Measurements from ENCODE around the gene GET3.

Gene GET3

DNA sequence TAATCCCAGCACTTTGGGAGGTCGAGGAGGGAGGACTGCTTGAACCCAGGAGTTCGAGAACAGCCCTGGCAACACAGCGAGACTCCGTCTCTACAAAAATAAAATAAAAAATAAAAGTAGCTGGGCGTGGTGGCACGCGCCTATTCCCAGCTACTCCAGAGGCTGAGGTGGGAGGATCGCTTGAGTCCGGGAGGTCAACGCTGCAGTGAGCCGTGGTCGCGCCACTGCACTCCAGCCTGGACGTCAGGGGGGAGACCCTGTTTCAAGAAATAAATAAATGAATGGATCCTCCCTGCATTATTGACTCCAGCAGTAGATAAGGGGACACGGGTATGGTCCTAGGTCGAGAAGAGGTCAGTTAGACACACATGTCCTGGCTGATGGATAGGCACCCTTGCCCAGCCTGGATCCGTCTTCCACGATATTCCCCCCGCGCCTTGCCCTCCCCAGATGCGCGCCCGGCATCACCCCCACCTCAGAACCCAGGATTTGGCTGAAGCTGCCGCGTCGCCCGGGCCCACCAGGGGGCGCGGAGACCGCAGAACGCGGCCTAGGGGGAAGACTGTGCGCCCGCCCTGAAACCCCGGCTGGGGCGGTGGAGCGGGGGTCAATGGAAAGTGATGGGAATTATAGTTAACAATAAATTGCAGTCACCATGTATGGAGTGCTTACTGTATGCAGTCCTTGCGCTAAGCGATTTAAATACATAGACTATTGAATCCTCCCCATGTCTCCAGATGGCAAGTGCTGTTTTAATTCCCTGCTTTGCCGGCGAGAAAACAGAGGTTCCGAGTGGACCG, 40.1 kb downstream of the GET3 start:
- H3K4me1 Mint-ChIP-seq (ENCODE audit: low read depth): peaks cover 43% of the 10 kb centered on the region
- H3K36me3 Mint-ChIP-seq (ENCODE audit: low read depth): no peaks in the 10 kb centered on the region
- H3K27ac Mint-ChIP-seq: peak overlapping the region; percentile 91

DNA sequence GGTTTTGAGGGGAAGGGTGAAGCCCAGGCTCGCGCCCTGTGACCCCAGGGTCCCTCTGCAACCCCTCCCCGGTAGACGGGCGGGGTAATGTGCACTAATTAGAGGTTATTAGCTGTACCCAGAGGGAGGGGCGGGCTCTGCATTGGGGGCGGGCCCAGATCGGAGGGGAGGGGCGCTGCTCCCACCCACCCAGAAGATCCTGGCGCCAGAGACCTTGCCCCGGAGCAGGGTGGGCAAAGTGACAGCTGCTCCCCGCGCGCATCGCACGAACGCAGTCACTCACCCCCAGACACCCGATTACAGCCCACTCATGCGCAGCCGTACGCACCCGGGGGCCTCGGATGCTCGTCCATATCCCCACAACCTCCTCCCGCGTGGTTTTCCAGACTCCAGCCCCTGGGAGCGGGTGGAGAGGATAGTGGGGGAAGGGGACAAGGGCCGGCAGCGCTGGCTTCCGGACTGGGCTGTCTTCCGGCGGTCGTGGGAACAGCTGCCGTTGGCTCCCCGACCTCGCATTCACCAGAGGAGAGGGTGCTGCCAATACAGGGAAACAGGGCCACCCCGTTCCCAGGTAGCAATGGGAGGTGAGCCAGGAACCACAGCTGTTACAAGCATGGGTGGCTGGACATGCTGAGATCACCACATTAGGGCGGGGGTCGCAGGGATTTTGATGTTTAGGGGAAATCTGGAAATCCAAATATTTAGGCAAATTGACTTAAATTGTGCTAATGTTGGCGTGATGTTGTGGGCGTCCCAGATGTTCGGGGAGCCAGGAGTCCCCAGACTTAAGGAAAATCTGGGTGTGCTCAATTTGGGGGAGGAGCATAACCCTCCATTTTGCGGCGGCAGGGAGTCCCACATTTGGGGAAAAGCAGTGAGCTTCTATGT, 41.0 kb downstream of the GET3 start:
- Mint-ChIP-seq H3K27ac (peak overlapping the region; percentile 91), H3K36me3 (ENCODE audit: low read depth) (no peaks in the 10 kb centered on the region), H3K4me3 (peak overlapping the region; percentile 89), H3K27me3 (no peaks in the 10 kb centered on the region), H3K4me1 (ENCODE audit: low read depth) (peaks cover 43% of the 10 kb centered on the region), H3K9me3 (no peaks in the 10 kb centered on the region)

More for the DNA sequence above, 40.1 kb downstream of the GET3 start:
- no peaks in the 10 kb centered on the region for H3K27me3 Mint-ChIP-seq
- no peaks in the 10 kb centered on the region for H3K9me3 Mint-ChIP-seq
- H3K4me3 Mint-ChIP-seq: peak overlapping the region; percentile 89

DNA sequence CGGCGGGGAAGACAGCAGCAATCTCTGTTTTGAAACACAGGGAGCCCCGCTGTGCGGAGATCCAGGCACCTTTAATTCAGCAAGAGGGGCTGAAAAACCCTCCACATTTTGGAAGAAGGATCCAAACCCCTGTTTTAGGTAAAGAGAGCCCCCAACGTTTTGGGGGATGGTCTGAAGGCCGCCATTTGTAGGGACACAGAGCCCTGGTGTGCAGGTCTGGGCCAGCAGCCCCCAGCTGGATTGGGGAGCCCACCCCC, 41.5 kb downstream of the GET3 start:
- Mint-ChIP-seq H3K4me3 (peak overlapping the region; percentile 89), H3K4me1 (ENCODE audit: low read depth) (peaks cover 38% of the 10 kb centered on the region), H3K36me3 (ENCODE audit: low read depth) (no peaks in the 10 kb centered on the region)

DNA sequence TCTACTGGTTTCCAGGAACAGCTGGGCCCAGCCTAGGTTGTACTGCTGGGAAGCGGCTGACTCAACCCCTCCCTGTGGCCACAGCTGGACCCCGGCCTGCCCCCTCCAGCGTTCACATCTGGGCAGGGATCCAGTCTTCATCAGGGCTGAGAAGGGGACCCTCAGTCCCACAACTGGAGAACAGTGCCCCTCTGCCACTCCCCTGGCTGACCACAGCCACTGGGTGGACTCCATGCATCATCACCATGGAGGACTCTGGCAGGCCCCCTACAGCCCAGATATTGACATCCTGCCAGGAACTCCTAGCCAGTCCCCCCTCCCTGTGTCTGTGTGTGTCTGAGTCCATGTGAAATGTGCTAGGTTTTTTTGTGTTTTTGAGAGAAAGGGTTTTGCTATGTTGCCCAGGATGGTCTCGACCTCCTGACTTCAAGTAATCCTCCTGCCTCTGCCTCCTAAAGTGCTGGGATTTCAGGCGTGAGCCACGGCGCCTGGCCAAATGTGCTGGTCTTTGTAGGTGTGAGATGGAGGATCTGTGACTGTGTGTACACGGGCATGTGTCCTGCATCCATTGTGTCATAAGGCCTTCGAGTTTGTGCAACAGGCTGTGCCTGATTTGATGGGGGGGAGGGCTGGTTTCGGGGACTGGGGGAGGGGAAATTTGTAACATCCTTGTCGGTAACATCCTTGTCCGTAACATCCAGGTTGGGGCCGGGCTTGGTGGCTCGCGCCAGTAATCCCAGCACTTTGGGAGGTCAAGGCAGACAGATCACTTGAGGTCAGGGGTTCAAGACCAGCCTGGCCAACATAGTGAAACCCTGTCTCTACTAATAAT, 42.1 kb downstream of the GET3 start:
- H3K27me3 Mint-ChIP-seq: no peaks in the 10 kb centered on the region
- H3K27ac Mint-ChIP-seq: peak overlapping the region; percentile 91
- H3K4me3 Mint-ChIP-seq: peak overlapping the region; percentile 67
- H3K9me3 Mint-ChIP-seq: no peaks in the 10 kb centered on the region
- no peaks in the 10 kb centered on the region for H3K36me3 Mint-ChIP-seq (ENCODE audit: low read depth)
- peaks cover 36% of the 10 kb centered on the region for H3K4me1 Mint-ChIP-seq (ENCODE audit: low read depth)

More for the DNA sequence above, 41.5 kb downstream of the GET3 start:
- Mint-ChIP-seq H3K27me3 (no peaks in the 10 kb centered on the region), H3K27ac (peak overlapping the region; percentile 91), H3K9me3 (no peaks in the 10 kb centered on the region)

DNA sequence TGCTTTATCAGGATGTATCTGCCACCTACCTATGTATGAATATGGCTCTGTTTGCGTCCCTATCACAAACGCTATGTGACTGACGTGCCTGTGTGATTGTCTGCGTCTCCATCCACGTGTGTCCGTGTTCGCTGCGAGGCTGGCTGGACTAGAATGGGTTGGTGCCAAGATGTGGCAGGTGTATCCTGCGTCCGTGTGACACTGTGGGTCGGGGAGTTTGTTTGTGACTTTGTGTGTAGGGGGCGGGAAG, 44.8 kb downstream of the GET3 start:
- no peaks in the 10 kb centered on the region for H3K9me3 Mint-ChIP-seq
- no peaks in the 10 kb centered on the region for H3K36me3 Mint-ChIP-seq (ENCODE audit: low read depth)
- peaks cover 42% of the 10 kb centered on the region for H3K4me1 Mint-ChIP-seq (ENCODE audit: low read depth)
- peak overlapping the region; percentile 97 for H3K27ac Mint-ChIP-seq
- no peaks in the 10 kb centered on the region for H3K27me3 Mint-ChIP-seq
- no peak overlapping the region for H3K4me3 Mint-ChIP-seq

DNA sequence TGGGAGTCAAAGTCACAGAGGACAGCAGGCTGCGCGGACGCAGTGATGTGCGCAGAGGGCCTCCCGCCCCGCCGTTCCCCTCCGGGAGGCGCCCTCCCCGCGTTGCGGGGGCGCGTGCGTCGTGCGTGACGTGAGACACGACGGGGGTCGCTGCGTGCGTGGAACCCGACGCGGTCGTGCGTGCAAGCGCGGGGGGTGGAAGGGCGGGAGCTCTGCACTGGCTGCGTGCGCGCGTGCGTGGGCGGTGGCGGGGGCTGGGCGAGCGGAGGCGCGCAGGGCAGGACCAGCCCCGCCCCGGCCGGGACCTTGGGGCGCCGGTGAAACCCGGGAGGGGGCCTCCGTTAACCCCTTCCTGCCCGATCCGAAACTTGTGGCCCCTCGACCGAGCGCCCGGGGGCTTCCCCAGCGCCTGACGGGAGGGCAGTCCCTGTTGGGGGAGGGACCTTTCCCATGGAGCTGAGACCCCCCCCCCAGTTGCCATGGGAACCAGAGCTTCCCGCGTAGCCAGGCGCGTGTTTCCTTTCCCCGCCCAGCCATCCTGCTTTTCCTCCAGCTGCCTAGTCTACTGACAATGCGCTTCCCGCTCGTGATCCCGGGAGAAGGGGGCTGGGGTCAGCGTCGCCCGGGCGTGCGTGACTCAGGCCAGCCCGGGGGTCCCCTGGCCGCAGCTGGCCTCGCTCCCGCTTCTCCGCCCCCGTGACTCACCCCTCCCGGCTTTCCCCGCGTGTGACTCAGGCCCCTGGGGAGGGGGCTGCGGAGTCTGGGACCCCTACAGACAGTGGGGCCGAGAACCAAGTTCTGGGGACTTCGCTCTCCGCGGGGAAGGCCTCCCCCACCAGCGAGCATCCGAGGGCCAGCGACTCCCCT, 45.4 kb downstream of the GET3 start:
- Mint-ChIP-seq H3K27me3 (no peaks in the 10 kb centered on the region), H3K9me3 (no peaks in the 10 kb centered on the region), H3K4me3 (no peak overlapping the region), H3K36me3 (ENCODE audit: low read depth) (no peaks in the 10 kb centered on the region), H3K27ac (peak overlapping the region; percentile 97), H3K4me1 (ENCODE audit: low read depth) (peaks cover 43% of the 10 kb centered on the region)

DNA sequence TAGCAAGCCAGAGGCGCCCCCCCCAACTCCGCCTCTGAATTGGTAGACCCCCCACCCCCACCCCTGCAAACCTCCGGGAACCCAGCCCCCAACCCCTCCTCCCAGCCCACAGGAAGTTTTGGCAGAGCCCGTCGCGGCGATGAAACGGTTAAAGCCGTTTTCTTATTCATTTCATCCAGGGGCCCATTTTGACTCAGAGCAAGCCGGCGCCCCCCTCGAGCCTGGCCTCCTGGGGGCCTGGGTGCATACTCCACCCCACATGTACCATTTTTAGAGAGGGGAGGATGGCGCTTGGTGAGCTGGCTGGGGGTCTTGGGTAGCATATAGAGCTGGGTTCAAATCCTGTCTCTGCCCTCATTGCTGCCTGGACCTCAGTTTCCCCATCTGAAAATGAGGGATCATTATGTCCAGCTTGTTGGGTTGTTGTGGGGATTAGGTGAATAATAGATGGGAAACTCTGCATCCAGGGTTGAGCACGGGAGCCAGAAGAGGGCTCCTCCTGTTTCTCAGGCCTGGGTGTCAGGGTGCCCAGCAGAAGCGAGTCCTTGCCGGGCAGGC, 46.1 kb downstream of the GET3 start:
- H3K27ac Mint-ChIP-seq: peak overlapping the region; percentile 97
- H3K4me3 Mint-ChIP-seq: no peak overlapping the region

DNA sequence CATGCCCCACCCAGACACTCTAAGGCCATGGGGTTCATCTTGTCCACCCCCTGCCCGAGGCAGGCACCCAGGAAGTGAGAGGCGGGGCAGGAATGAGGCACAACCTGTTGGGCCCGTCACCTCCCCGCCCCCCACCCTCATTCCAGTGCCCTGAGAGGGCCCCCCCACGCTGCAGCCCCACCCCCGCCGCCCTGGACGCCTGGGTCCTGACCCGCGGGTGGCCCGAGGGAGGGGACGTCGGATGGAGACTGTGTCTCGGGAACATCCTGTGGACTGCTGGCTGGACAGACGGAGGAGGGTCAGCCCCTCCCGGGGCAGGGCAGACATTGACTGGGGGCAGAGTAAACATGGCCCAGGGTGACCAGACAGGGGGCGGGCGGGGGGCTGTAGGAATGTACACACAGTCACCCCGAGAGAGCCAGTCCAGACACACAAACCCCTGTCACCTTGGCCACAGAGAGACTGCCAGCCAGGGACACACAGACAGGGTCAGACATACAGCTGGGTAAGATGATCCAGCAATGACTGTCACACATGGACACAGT, 46.6 kb downstream of the GET3 start:
- Mint-ChIP-seq H3K4me3 (no peak overlapping the region), H3K9me3 (no peaks in the 10 kb centered on the region), H3K4me1 (ENCODE audit: low read depth) (peaks cover 48% of the 10 kb centered on the region), H3K36me3 (ENCODE audit: low read depth) (no peaks in the 10 kb centered on the region), H3K27ac (peak overlapping the region; percentile 97), H3K27me3 (no peaks in the 10 kb centered on the region)

More for the DNA sequence above, 46.1 kb downstream of the GET3 start:
- Mint-ChIP-seq H3K9me3 (no peaks in the 10 kb centered on the region), H3K4me1 (ENCODE audit: low read depth) (peaks cover 48% of the 10 kb centered on the region), H3K36me3 (ENCODE audit: low read depth) (no peaks in the 10 kb centered on the region), H3K27me3 (no peaks in the 10 kb centered on the region)

DNA sequence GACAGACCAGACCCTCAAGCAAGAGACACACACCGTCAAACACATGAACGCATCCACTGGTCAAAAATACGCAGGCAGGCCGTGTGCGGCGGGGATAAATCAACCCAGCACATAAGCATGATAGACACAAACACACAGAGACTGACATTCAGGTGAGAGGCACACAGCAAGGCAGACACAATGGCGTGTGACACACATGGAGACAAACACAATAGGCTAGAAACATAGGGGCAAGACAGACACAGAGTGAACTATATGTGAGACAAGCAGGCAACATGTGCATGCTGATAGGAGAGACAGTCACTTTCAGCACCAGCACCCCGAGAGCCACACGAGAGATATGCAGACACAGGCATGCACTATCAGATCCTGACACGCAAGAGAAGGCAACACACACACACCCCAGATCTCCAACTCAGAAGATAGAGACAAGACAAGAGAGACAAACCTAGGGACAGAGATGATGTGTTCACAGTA, 47.1 kb downstream of the GET3 start:
- Mint-ChIP-seq H3K36me3 (ENCODE audit: low read depth) (no peaks in the 10 kb centered on the region), H3K4me3 (no peak overlapping the region), H3K9me3 (no peaks in the 10 kb centered on the region), H3K27ac (no peak overlapping the region), H3K4me1 (ENCODE audit: low read depth) (peaks cover 48% of the 10 kb centered on the region), H3K27me3 (no peaks in the 10 kb centered on the region)

DNA sequence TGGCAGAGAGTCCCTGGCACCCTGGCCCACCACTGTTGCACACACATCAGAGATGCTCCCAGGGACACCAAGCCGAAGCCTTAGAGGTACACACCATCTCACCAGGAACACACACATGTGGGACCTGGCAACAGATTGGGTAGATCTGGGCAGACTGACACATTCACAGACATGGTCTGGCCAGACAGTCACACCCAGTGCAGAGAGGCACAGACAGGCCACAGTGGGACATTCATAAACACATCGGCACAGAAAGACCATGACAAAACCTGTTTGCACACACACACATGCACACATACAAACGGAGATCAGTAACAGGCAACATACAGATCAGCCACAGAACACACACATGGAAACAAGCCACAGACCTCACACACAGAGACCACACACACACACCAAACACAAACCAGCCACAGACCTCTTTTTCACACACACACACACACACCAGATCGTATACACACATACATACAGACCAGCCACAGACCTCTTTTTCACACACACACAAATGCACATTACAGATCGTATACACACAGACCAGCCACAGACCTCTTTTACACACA, 47.7 kb downstream of the GET3 start:
- no peak overlapping the region for H3K4me3 Mint-ChIP-seq
- H3K36me3 Mint-ChIP-seq (ENCODE audit: low read depth): no peaks in the 10 kb centered on the region
- H3K9me3 Mint-ChIP-seq: no peaks in the 10 kb centered on the region
- H3K27ac Mint-ChIP-seq: no peak overlapping the region
- peaks cover 43% of the 10 kb centered on the region for H3K4me1 Mint-ChIP-seq (ENCODE audit: low read depth)
- no peaks in the 10 kb centered on the region for H3K27me3 Mint-ChIP-seq

DNA sequence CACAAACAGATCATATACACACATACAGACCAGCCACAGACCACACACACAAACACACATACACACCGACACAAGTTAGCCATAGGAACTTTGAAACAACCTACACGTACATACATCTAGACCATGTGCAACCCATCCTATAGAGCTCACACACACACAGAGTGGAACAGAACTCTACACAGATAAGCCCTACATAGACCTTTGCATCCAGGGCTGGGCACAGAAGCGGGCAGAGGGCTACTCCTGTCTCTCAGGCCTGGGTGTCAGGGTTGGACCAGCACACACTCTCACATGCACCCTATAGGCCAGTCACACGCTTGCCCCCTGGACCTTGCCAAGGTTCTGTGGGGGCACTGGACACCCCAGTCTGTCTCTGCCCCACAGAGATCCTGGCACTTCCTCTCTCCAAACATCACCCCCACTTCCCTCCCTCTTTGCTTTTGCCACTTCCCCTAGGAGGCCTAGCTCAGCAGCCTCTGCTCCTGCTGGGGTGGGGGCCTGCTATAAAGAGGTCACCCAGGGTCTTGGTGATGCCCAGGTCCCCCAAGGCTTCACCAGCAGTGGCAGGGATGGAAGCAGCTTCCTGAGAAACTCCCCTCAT, 48.2 kb downstream of the GET3 start:
- no peaks in the 10 kb centered on the region for H3K27me3 Mint-ChIP-seq
- no peaks in the 10 kb centered on the region for H3K9me3 Mint-ChIP-seq
- H3K36me3 Mint-ChIP-seq (ENCODE audit: low read depth): no peaks in the 10 kb centered on the region

DNA sequence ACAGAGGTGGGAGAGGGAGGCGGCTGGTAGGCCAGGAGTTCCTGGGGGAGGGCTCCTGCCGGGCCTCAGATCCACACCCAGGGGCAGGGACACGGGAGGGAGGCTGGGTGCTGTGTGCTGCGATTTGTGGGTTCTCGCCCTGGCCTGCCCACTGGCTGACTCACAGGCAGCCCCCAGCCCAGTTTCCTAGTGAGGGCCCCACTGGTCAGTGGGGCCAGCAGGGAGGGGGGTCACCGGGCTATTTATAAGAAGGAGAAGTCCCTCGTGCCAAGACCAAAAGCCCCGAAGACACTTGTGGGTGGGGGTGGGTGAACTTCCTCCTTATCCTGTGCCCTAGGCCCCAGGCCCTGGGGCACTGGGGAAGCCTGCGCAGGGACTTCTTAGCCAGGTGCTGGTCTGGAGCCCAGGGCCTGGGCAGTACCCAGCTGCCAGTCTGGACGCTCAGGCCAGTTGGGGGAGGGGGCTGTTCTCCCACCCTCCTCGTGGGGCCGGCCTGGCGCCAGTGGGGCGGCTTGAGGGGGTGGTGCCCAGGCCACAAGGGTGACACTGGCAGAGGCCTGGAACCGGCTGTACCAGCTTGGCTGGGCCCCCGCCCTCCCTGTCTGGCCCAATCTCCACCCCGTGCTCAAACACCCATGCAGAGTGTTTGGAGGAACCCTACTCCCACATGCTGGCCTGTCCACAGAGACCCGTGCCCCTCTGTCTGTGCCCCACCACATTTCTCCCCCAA, 49.0 kb downstream of the GET3 start:
- Mint-ChIP-seq H3K36me3 (ENCODE audit: low read depth) (no peaks in the 10 kb centered on the region), H3K27me3 (no peaks in the 10 kb centered on the region), H3K4me1 (ENCODE audit: low read depth) (peaks cover 49% of the 10 kb centered on the region), H3K4me3 (no peak overlapping the region), H3K27ac (peak overlapping the region; percentile 73), H3K9me3 (no peaks in the 10 kb centered on the region)

More for the DNA sequence above, 48.2 kb downstream of the GET3 start:
- H3K4me1 Mint-ChIP-seq (ENCODE audit: low read depth): peaks cover 42% of the 10 kb centered on the region
- H3K27ac Mint-ChIP-seq: no peak overlapping the region
- no peak overlapping the region for H3K4me3 Mint-ChIP-seq

DNA sequence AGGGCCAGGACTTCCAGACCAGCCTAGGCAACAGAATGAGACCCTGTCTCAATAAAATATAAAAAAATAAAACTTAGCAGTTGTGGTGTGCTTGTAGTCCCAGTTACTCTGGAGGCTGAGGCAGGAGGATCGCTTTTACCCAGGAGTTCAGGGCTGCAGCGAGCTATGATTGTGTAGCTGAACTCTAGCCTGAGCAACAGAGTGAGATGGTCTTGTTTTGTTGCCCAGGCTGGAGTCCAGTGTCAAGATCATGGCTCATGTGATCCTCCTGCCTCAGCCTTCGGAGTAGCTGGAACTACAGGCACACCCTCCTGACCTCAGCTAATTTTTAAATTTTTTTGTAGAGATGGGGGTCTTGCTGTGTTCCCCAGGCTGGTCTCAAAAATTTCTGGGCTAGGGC, 49.7 kb downstream of the GET3 start:
- Mint-ChIP-seq H3K9me3 (no peaks in the 10 kb centered on the region), H3K27ac (peak overlapping the region; percentile 73), H3K36me3 (ENCODE audit: low read depth) (no peaks in the 10 kb centered on the region), H3K4me1 (ENCODE audit: low read depth) (peaks cover 43% of the 10 kb centered on the region), H3K27me3 (no peaks in the 10 kb centered on the region), H3K4me3 (no peak overlapping the region)
